ENCODE measurements around the gene BUD31. TPM values are rescaled to one million over a fixed set of nuclear protein-coding genes. Genes with fewer than 3 reads are reported as not detected.

BUD31 gene
- total RNA-seq, 3 donors from 2014 or later = 53.9 to 69.8 (median 65.4) TPM

GRCh38 chr7:99433158-99433557 is 24.4 kb downstream of the BUD31 start:
- no peak overlapping the region for H3K4me3 ChIP-seq
- no peaks in the 10 kb centered on the region for H3K27me3 ChIP-seq
- intact Hi-C loops (cut with DNase I; ENCODE audit: low total_unique reads) = no loop called here
- H3K27ac ChIP-seq = no peak overlapping the region
- no peak for DNase-seq (ENCODE audit: low spot score in 2 of 2)
- TF ChIP-seq CTCF (IDR thresholded peaks at IDR 0.05) = no peak
- no peak for TF ChIP-seq POLR2AphosphoS5 (IDR thresholded peaks at IDR 0.05)
- TF ChIP-seq POLR2A (IDR thresholded peaks at IDR 0.05) = no peak
- H3K4me1 ChIP-seq = no peaks in the 10 kb centered on the region
- no peaks in the 10 kb centered on the region for H3K9me3 ChIP-seq
- H3K36me3 ChIP-seq = peaks cover 9% of the 10 kb centered on the region

DNA sequence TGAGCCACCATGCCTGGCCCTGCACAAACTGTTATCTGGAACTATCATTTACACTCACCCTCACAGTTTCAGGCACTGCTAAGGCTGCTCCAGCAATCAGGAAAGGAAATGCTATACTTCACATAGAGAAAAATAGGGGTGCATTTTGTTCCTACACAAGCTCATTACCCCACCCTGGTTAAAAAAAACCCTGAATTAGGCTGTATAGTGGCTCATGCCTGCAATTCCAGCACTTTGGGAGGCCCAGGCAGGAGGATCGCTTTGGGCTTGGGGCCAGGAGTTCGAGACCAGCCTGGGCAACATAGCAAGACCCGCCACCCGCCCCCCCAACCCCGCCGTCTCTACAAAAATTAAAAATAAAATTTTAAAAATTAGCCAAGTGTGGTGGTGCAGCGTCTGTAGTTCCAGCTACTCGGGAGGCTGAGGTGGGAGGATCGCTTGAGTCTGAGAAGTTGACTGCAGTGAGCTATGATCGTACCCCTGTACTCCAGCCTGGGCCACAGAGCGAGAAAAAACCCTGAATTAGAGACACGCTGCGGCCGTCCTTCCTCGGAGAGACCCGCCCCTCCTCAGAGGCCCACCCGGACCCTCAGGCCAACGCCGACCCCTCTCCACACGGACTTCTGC is 29.3 kb downstream of the BUD31 start:
- intact Hi-C loops (cut with DNase I; ENCODE audit: low total_unique reads) = no loop called here
- Histone ChIP-seq H3K36me3 (no peaks in the 10 kb centered on the region), H3K27ac (peak overlapping the region; percentile 86 to 88), H3K27me3 (no peaks in the 10 kb centered on the region), H3K9me3 (no peaks in the 10 kb centered on the region), H3K4me3 (peak overlapping the region; percentile 89 to 99 (median 98)), H3K4me1 (peaks cover 3 to 13% of the 10 kb centered on the region in 2 donors)
- DNase-seq (ENCODE audit: low spot score in 2 of 2) = no peak
- TF ChIP-seq POLR2AphosphoS5 (IDR thresholded peaks at IDR 0.05) (no peak), POLR2A (IDR thresholded peaks at IDR 0.05) (no peak), CTCF (IDR thresholded peaks at IDR 0.05) (no peak)

- TF ChIP-seq CTCF (IDR thresholded peaks at IDR 0.05) (no peak), POLR2AphosphoS5 (IDR thresholded peaks at IDR 0.05) (peak; percentile 50 to 62 (median 50)), POLR2A (IDR thresholded peaks at IDR 0.05) (no peak)
- H3K36me3 ChIP-seq = no peaks in the 10 kb centered on the region
- H3K27ac ChIP-seq = peak within 1 kb of the TSS; percentile 86 to 88
- peak within 1 kb of the TSS; percentile 89 to 99 (median 98) for H3K4me3 ChIP-seq
- no peaks in the 10 kb centered on the region for H3K9me3 ChIP-seq
- peak; percentile 91 to 93 for DNase-seq (ENCODE audit: low spot score in 2 of 2)
- intact Hi-C loops (cut with DNase I; ENCODE audit: low total_unique reads) = no loop called here
- no peaks in the 10 kb centered on the region for H3K27me3 ChIP-seq
- H3K4me1 ChIP-seq = peaks cover 3 to 13% of the 10 kb centered on the region in 2 donors
Observed at GRCh38 chr7:99438573-99439480, 30.1 kb downstream of the BUD31 start, which contains the start of the genes CPSF4 and PTCD1. Gene CPSF4 (plus strand): TSS chr7:99438943. CDS start chr7:99439083, 140 bp downstream. Gene PTCD1 (minus strand): TSS chr7:99438798. CDS start chr7:99435242, 3,556 bp downstream.

DNA sequence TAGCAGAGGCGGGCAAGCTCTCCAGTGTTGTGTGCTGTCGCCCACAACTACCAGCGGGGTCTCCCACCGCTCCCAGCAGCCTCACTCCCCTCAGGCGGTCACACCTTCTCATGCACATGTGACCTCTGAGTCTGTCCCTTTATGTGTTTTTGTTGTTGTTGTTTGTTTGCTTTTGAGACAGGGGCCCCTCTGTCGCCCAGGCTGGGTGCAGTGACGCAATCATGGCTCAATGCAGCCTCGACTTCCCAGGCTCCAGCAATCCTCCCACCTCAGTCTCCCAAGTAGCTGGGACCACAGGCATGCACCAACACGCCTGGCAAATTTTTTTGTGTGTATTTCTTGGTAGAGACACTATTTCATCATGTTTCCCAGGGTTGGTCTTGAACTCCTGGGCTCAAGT is 31.4 kb downstream of the BUD31 start:
- Histone ChIP-seq H3K4me3 (peak overlapping the region; percentile 89 to 99 (median 98)), H3K36me3 (no peaks in the 10 kb centered on the region), H3K27me3 (no peaks in the 10 kb centered on the region), H3K9me3 (no peaks in the 10 kb centered on the region), H3K4me1 (peaks cover 3 to 13% of the 10 kb centered on the region in 2 donors), H3K27ac (peak overlapping the region; percentile 86 to 88)
- TF ChIP-seq CTCF (IDR thresholded peaks at IDR 0.05) (no peak), POLR2AphosphoS5 (IDR thresholded peaks at IDR 0.05) (no peak), POLR2A (IDR thresholded peaks at IDR 0.05) (no peak)
- no peak for DNase-seq (ENCODE audit: low spot score in 2 of 2)
- intact Hi-C loops (cut with DNase I; ENCODE audit: low total_unique reads) = no loop called here

DNA sequence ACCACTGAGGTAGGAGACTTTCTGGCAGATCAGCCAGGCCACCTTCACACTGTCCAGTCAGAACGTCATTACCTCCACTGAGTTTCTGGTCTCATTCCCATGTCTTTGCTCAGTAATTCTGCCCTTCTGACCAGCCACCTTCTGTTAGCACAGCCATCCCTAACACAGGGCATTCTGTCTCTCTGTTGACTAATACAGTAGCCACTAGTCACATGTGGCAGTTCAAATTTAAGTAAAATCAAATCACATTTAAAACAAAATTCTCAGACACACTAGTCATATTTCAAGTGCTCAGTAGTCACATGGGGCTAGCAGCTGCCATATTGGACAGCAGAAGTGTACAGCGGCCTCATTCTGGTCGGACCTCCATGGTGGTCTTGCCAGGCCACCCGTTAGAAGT is 37.3 kb downstream of the BUD31 start:
- Histone ChIP-seq H3K36me3 (no peaks in the 10 kb centered on the region), H3K4me3 (no peak overlapping the region), H3K27me3 (no peaks in the 10 kb centered on the region), H3K27ac (no peak overlapping the region), H3K4me1 (peaks cover 0 to 4% of the 10 kb centered on the region in 2 donors), H3K9me3 (no peaks in the 10 kb centered on the region)
- intact Hi-C loops (cut with DNase I; ENCODE audit: low total_unique reads) = no loop called here
- no peak for DNase-seq (ENCODE audit: low spot score in 2 of 2)
- TF ChIP-seq POLR2AphosphoS5 (IDR thresholded peaks at IDR 0.05) (no peak), POLR2A (IDR thresholded peaks at IDR 0.05) (no peak), CTCF (IDR thresholded peaks at IDR 0.05) (no peak)
